Epithelial cell of proximal tubule (primary cell): ENCODE data around the gene PDCD5. TPM values are rescaled to one million over a fixed set of nuclear protein-coding genes. Genes with fewer than 3 reads are reported as not detected.
A peak's percentile ranks its signal among the peaks of the same experiment; 100 is the strongest.
"Not testable (repeated sequence)": the region's sequence is repeated elsewhere in the genome, so short reads cannot be mapped to it uniquely, and the experiment has no call there.

Experiments
- DNase-seq: peaks from one replicate; pipeline ENCODE4 v3.0.0-alpha.2; 2011; ENCODE audit warnings: low read depth
- H3K4me3 ChIP-seq: 2 replicates; pipeline ENCODE4 v1.5.1; 2011; ENCODE audit warnings: low read depth, mild to moderate bottlenecking, low read length
- CTCF ChIP-seq: conservative IDR thresholded peaks from 2 replicates; pipeline ENCODE4 v1.5.1; 2012; ENCODE audit warnings: low read depth, mild to moderate bottlenecking, low read length
- total RNA-seq: library from RNA; depleted of rRNA; stranded (reverse); fragments of >200 nt; gene quantifications from 2 replicates; pipeline ENCODE4 v1.2.3, GENCODE V29; 2015

PDCD5 gene
- total RNA-seq, 1 donor from 2014 or later = 315 TPM

GRCh38 chr19:32566246-32566830, 14.7 kb upstream of the PDCD5 start:
- no peak for DNase-seq
- TF ChIP-seq CTCF = no peak
- H3K4me3 ChIP-seq = no peak overlapping the region

GRCh38 chr19:32567486-32567885, 13.5 kb upstream of the PDCD5 start:
- no peak for DNase-seq
- no peak overlapping the region for H3K4me3 ChIP-seq
- no peak for TF ChIP-seq CTCF

- no peak for DNase-seq
- peak; percentile 84 for TF ChIP-seq CTCF
- H3K4me3 ChIP-seq = no peak overlapping the region
Observed at GRCh38 chr19:32570081-32570785, 10.8 kb upstream of the PDCD5 start.

- not testable (repeated sequence) for DNase-seq, H3K4me3 ChIP-seq
Observed at GRCh38 chr19:32571471-32572075, 9.4 kb upstream of the PDCD5 start.

- H3K4me3 ChIP-seq, DNase-seq: not testable (repeated sequence)
Observed at GRCh38 chr19:32572700-32573491, 8.1 kb upstream of the PDCD5 start.

GRCh38 chr19:32573492-32573794, 7.5 kb upstream of the PDCD5 start:
- no peak for TF ChIP-seq CTCF
- no peak for DNase-seq
- no peak overlapping the region for H3K4me3 ChIP-seq

- TF ChIP-seq CTCF = no peak
- H3K4me3 ChIP-seq = no peak overlapping the region
- DNase-seq = no peak
Observed at GRCh38 chr19:32576790-32577189, 4.2 kb upstream of the PDCD5 start.
